HEK293 (cell line): Measurements from ENCODE around the gene PEAK3.

Source experiments
- CTCF ChIA-PET: fragments of 350-600 bp; formaldehyde crosslinking; extraction: SDS; loops from one replicate; lab custom pipeline; 2021; ENCODE audit warnings: antibody characterized with exemption; lab: Yijun Ruan, JAX
- POLR2A ChIA-PET: fragments of 300-600 bp; formaldehyde crosslinking; extraction: SDS; loops from one replicate; lab custom pipeline; 2020; ENCODE audit warnings: antibody characterized with exemption, inconsistent platforms; lab: Yijun Ruan, JAX
- H3K27ac ChIP-seq: fragments of 200-500 bp; sonication (Bioruptor generic); 2 replicates; pipeline ENCODE4 v1.5.1; 2014; ENCODE audit warnings: low read depth, low read length, control low read depth, inconsistent platforms; ENCODE audit errors: extremely low read depth
- H3K36me3 ChIP-seq, 2 experiments: fragments of 200-500 bp in 1 of 2; sonication (Bioruptor generic) in 1 of 2; 1 replicate in 1 of 2; 2 replicates in 1 of 2; pipeline ENCODE4 v1.5.1; 2014 to 2017; ENCODE audit warnings: inconsistent platforms in 2 of 2, low read length in 2 of 2; ENCODE audit not compliant: control insufficient read depth in 2 of 2, insufficient read depth in 1 of 2
- H3K4me1 ChIP-seq: fragments of 200-500 bp; sonication (Bioruptor generic); 2 replicates; pipeline ENCODE4 v1.5.1; 2014; ENCODE audit warnings: mild to moderate bottlenecking, low read length, inconsistent platforms; ENCODE audit not compliant: control insufficient read depth, insufficient read depth
- H3K4me3 ChIP-seq: 2 replicates; pipeline ENCODE4 v1.5.1; 2011; ENCODE audit warnings: low read depth, mild to moderate bottlenecking, control low read depth, low read length, moderate library complexity
- H3K9me3 ChIP-seq: fragments of 200-500 bp; sonication (Bioruptor generic); 2 replicates; pipeline ENCODE4 v1.5.1; 2014; ENCODE audit warnings: low read depth, low read length, inconsistent platforms; ENCODE audit not compliant: control insufficient read depth, insufficient read depth
- GLIS1 ChIP-seq: fragments of 450-650 bp; formaldehyde crosslinking; IDR thresholded peaks from 2 replicates; pipeline ENCODE4 v1.5.1; 2016; ENCODE audit warnings: missing biosample characterization, missing genetic modification characterization
- GLIS2 ChIP-seq: fragments of 450-650 bp; formaldehyde crosslinking; IDR thresholded peaks from 2 replicates; pipeline ENCODE4 v1.5.1; 2016; ENCODE audit warnings: missing biosample characterization, missing genetic modification characterization
- HOXD13 ChIP-seq: sonication (generic); formaldehyde crosslinking; IDR thresholded peaks from 2 replicates; pipeline ENCODE4 v1.8.0; 2022; ENCODE audit warnings: missing genetic modification reagents, borderline replicate concordance
- KLF1 ChIP-seq: fragments of 450-650 bp; formaldehyde crosslinking; IDR thresholded peaks from 2 replicates; pipeline ENCODE4 v1.5.1; 2016; ENCODE audit warnings: missing biosample characterization, missing genetic modification characterization
- MEIS1 ChIP-seq: sonication (generic); formaldehyde crosslinking; IDR thresholded peaks from 2 replicates; pipeline ENCODE4 v1.8.1; 2022; ENCODE audit warnings: missing genetic modification reagents, mild to moderate bottlenecking, borderline replicate concordance
- MYNN ChIP-seq: fragments of 450-650 bp; formaldehyde crosslinking; IDR thresholded peaks from 2 replicates; pipeline ENCODE4 v1.5.1; 2016; ENCODE audit warnings: missing biosample characterization, missing genetic modification characterization, borderline replicate concordance
- YY2 ChIP-seq: fragments of 450-650 bp; formaldehyde crosslinking; IDR thresholded peaks from 2 replicates; pipeline ENCODE4 v1.5.1; 2016; ENCODE audit warnings: missing biosample characterization, missing genetic modification characterization
- ZFP37 ChIP-seq: fragments of 450-650 bp; formaldehyde crosslinking; IDR thresholded peaks from 2 replicates; pipeline ENCODE4 v1.5.1; 2016; ENCODE audit warnings: missing biosample characterization, missing genetic modification characterization
- ZNF184 ChIP-seq: fragments of 450-650 bp; IDR thresholded peaks from 2 replicates; pipeline ENCODE4 v1.5.1; 2018; ENCODE audit warnings: missing biosample characterization, mild to moderate bottlenecking, missing genetic modification characterization
- ZNF19 ChIP-seq: fragments of 450-650 bp; formaldehyde crosslinking; IDR thresholded peaks from 2 replicates; pipeline ENCODE4; 2016; ENCODE audit warnings: missing biosample characterization, missing genetic modification characterization, low read depth
- ZNF416 ChIP-seq: fragments of 450-650 bp; formaldehyde crosslinking; IDR thresholded peaks from 2 replicates; pipeline ENCODE4 v1.5.1; 2016; ENCODE audit warnings: missing biosample characterization, missing genetic modification characterization
- ZNF423 ChIP-seq: fragments of 450-650 bp; formaldehyde crosslinking; IDR thresholded peaks from 2 replicates; pipeline ENCODE4 v1.5.1; 2016; ENCODE audit warnings: missing biosample characterization, missing genetic modification characterization
- ZNF785 ChIP-seq: fragments of 450-650 bp; formaldehyde crosslinking; IDR thresholded peaks from 2 replicates; pipeline ENCODE4 v1.5.1; 2016; ENCODE audit warnings: missing biosample characterization, missing genetic modification characterization
- ZNF792 ChIP-seq: fragments of 450-650 bp; formaldehyde crosslinking; IDR thresholded peaks from 2 replicates; pipeline ENCODE4 v1.5.1; 2016; ENCODE audit warnings: missing biosample characterization, missing genetic modification characterization
- ZNF830 ChIP-seq: fragments of 450-650 bp; IDR thresholded peaks from 2 replicates; pipeline ENCODE4 v1.5.0; 2018; ENCODE audit warnings: missing biosample characterization, missing genetic modification characterization, low read depth, mild to moderate bottlenecking, moderate library complexity
- TF ChIP-seq, protein P1 (sequence below): fragments of 450-650 bp; formaldehyde crosslinking; IDR thresholded peaks from 2 replicates; pipeline ENCODE4 v1.5.1; 2016; ENCODE audit warnings: missing biosample characterization, missing genetic modification characterization
- TF ChIP-seq, protein P2 (sequence below): fragments of 450-650 bp; IDR thresholded peaks from 2 replicates; pipeline ENCODE4 v1.5.1; 2018; ENCODE audit warnings: missing biosample characterization, mild to moderate bottlenecking, missing genetic modification characterization
- TF ChIP-seq, protein P3 (sequence below): fragments of 450-650 bp; formaldehyde crosslinking; conservative IDR thresholded peaks from 2 replicates; pipeline ENCODE4 v1.5.1; 2016; ENCODE audit warnings: low read depth, missing biosample characterization, missing genetic modification characterization
- TF ChIP-seq, protein P4 (sequence below): fragments of 450-650 bp; formaldehyde crosslinking; IDR thresholded peaks from 2 replicates; pipeline ENCODE4 v1.5.1; 2016; ENCODE audit warnings: missing biosample characterization, missing genetic modification characterization
- TF ChIP-seq, protein P5 (sequence below): fragments of 450-650 bp; formaldehyde crosslinking; optimal IDR thresholded peaks from 2 replicates; pipeline ENCODE3; 2016; ENCODE audit warnings: missing biosample characterization, mild to moderate bottlenecking, missing genetic modification characterization
- TF ChIP-seq, protein P6 (sequence below): fragments of 450-650 bp; formaldehyde crosslinking; IDR thresholded peaks from 2 replicates; pipeline ENCODE4 v1.5.1; 2016; ENCODE audit warnings: missing biosample characterization, missing genetic modification characterization

The PEAK3 gene

DNA sequence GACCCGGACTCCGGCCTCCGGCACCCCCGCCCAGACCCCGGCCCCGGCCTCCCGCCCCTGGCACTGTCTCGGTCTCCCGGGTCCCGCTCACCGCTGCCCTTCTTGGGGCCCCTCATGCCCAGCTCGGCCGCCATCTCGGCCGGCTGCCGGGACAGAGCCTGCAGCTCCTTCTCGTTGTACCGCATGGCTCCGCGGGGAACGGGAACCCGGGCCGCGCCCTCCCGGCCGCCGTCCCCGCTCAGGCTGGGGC is 46.0 kb downstream of the PEAK3 start (continued):
- TF ChIP-seq, protein P1, sequence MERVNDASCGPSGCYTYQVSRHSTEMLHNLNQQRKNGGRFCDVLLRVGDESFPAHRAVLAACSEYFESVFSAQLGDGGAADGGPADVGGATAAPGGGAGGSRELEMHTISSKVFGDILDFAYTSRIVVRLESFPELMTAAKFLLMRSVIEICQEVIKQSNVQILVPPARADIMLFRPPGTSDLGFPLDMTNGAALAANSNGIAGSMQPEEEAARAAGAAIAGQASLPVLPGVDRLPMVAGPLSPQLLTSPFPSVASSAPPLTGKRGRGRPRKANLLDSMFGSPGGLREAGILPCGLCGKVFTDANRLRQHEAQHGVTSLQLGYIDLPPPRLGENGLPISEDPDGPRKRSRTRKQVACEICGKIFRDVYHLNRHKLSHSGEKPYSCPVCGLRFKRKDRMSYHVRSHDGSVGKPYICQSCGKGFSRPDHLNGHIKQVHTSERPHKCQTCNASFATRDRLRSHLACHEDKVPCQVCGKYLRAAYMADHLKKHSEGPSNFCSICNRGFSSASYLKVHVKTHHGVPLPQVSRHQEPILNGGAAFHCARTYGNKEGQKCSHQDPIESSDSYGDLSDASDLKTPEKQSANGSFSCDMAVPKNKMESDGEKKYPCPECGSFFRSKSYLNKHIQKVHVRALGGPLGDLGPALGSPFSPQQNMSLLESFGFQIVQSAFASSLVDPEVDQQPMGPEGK (tag by site-specific recombination) = 0 out of 2 replicates have a peak, but pooled peaks have one; percentile 25
- TF ChIP-seq ZNF792 (tag by site-specific recombination) (no peak), ZFP37 (tag by site-specific recombination) (no peak), MYNN (tag by site-specific recombination) (no peak)

DNA sequence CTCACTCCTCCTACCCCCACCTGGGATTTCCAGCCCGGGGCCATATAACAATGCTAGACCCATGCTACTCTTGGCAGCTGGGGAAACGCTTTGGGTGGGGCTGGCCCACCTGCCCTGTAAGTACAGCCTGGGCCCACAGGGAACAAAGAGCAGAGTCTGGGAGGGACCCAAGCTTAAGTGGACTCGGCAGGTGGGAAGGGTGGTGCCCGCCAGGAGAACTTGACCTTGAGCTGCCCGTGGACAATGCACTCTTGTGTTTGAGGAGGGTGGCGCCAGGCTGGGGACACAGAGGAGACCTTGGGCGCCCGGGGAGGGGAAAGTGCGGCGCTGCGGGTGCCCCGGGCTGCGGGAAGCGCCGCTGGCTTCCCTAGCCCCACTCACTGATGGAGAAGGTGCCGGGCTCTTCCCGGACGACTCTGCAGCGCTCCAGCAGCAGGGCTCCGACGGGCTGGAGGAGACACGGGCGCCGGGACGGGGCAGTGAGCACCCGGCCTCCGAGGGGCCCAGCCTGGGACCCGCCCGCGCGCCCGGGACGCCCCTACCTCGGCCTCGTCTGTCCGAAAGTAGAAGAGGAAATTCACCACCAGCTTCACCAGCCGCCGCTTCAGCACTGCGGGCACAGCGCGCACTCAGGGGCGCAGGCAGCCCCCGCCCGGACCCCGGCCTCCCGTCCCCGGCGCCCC is 46.5 kb downstream of the PEAK3 start:
- Histone ChIP-seq H3K27ac (peak overlapping the region; percentile 95), H3K36me3 (peaks cover 4 to 46% of the 10 kb centered on the region in 2 experiments; a peak in 2 of 3 replicates), H3K4me1 (peaks cover 4% of the 10 kb centered on the region; the same call in 1 of the 2 replicates), H3K4me3 (peak overlapping the region; percentile 84), H3K9me3 (no peaks in the 10 kb centered on the region)
- CTCF ChIA-PET = interaction anchor here (0.5 to 2.4 kb wide), 19 partner anchors 9 to 1961 kb away, joined by 3 to 12 read pairs (median 4); no protein-coding TSS in a partner anchor
- POLR2A ChIA-PET = interaction anchor here (0.6 to 1.6 kb wide), 5 partner anchors 14 to 240 kb away, joined by 3 to 7 read pairs (median 4); partner anchors contain the start of genes AMH, GADD45B and TIMM13
- TF ChIP-seq GLIS1 (peak; percentile 93), KLF1 (peak; percentile 97), ZNF423 (tag by site-specific recombination) (no peak), ZNF19 (no peak), MEIS1 (CRISPR knock-in tag) (no peak), YY2 (tag by site-specific recombination) (no peak), ZNF785 (tag by site-specific recombination) (no peak), ZNF416 (no peak), ZNF830 (tag by site-specific recombination) (no peak), GLIS2 (tag by site-specific recombination) (peak; percentile 44), HOXD13 (CRISPR knock-in tag) (no peak), ZNF184 (tag by site-specific recombination) (no peak)
- TF ChIP-seq, protein P1 (tag by site-specific recombination) = peak; percentile 72; the same call in 1 of the 2 replicates
- TF ChIP-seq, protein P2, sequence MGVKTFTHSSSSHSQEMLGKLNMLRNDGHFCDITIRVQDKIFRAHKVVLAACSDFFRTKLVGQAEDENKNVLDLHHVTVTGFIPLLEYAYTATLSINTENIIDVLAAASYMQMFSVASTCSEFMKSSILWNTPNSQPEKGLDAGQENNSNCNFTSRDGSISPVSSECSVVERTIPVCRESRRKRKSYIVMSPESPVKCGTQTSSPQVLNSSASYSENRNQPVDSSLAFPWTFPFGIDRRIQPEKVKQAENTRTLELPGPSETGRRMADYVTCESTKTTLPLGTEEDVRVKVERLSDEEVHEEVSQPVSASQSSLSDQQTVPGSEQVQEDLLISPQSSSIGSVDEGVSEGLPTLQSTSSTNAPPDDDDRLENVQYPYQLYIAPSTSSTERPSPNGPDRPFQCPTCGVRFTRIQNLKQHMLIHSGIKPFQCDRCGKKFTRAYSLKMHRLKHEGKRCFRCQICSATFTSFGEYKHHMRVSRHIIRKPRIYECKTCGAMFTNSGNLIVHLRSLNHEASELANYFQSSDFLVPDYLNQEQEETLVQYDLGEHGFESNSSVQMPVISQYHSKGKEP (tag by site-specific recombination) = no peak
- TF ChIP-seq, protein P3, sequence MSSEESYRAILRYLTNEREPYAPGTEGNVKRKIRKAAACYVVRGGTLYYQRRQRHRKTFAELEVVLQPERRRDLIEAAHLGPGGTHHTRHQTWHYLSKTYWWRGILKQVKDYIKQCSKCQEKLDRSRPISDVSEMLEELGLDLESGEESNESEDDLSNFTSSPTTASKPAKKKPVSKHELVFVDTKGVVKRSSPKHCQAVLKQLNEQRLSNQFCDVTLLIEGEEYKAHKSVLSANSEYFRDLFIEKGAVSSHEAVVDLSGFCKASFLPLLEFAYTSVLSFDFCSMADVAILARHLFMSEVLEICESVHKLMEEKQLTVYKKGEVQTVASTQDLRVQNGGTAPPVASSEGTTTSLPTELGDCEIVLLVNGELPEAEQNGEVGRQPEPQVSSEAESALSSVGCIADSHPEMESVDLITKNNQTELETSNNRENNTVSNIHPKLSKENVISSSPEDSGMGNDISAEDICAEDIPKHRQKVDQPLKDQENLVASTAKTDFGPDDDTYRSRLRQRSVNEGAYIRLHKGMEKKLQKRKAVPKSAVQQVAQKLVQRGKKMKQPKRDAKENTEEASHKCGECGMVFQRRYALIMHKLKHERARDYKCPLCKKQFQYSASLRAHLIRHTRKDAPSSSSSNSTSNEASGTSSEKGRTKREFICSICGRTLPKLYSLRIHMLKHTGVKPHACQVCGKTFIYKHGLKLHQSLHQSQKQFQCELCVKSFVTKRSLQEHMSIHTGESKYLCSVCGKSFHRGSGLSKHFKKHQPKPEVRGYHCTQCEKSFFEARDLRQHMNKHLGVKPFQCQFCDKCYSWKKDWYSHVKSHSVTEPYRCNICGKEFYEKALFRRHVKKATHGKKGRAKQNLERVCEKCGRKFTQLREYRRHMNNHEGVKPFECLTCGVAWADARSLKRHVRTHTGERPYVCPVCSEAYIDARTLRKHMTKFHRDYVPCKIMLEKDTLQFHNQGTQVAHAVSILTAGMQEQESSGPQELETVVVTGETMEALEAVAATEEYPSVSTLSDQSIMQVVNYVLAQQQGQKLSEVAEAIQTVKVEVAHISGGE = no peak
- TF ChIP-seq, protein P4, sequence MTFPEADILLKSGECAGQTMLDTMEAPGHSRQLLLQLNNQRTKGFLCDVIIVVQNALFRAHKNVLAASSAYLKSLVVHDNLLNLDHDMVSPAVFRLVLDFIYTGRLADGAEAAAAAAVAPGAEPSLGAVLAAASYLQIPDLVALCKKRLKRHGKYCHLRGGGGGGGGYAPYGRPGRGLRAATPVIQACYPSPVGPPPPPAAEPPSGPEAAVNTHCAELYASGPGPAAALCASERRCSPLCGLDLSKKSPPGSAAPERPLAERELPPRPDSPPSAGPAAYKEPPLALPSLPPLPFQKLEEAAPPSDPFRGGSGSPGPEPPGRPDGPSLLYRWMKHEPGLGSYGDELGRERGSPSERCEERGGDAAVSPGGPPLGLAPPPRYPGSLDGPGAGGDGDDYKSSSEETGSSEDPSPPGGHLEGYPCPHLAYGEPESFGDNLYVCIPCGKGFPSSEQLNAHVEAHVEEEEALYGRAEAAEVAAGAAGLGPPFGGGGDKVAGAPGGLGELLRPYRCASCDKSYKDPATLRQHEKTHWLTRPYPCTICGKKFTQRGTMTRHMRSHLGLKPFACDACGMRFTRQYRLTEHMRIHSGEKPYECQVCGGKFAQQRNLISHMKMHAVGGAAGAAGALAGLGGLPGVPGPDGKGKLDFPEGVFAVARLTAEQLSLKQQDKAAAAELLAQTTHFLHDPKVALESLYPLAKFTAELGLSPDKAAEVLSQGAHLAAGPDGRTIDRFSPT = peak; percentile 63; the same call in 1 of the 2 replicates
- TF ChIP-seq, protein P5, sequence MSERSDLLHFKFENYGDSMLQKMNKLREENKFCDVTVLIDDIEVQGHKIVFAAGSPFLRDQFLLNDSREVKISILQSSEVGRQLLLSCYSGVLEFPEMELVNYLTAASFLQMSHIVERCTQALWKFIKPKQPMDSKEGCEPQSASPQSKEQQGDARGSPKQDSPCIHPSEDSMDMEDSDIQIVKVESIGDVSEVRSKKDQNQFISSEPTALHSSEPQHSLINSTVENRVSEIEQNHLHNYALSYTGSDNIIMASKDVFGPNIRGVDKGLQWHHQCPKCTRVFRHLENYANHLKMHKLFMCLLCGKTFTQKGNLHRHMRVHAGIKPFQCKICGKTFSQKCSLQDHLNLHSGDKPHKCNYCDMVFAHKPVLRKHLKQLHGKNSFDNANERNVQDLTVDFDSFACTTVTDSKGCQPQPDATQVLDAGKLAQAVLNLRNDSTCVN = no peak
- TF ChIP-seq, protein P6, sequence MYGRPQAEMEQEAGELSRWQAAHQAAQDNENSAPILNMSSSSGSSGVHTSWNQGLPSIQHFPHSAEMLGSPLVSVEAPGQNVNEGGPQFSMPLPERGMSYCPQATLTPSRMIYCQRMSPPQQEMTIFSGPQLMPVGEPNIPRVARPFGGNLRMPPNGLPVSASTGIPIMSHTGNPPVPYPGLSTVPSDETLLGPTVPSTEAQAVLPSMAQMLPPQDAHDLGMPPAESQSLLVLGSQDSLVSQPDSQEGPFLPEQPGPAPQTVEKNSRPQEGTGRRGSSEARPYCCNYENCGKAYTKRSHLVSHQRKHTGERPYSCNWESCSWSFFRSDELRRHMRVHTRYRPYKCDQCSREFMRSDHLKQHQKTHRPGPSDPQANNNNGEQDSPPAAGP = 0 out of 2 replicates have a peak, but pooled peaks have one; percentile 52
